DMS 273 treated with DMSO at 0.1 percent for 48 hours (cell line): Measurements from ENCODE around the gene R3HDM4.
A peak's percentile ranks its signal among the peaks of the same experiment; 100 is the strongest.

Experiments used
- DNase-seq: peaks from one replicate; lab custom pipeline; 2025; lab: John Stamatoyannopoulos, UW

Gene R3HDM4

GRCh38 chr19:947090-947706 lies 34.2 kb upstream of the R3HDM4 start:
- no peak for DNase-seq

GRCh38 chr19:945401-946252 lies 32.6 kb upstream of the R3HDM4 start:
- DNase-seq: no peak

- DNase-seq: no peak
Measured at GRCh38 chr19:944663-945241, 31.7 kb upstream of the R3HDM4 start.

- no peak for DNase-seq
Measured at GRCh38 chr19:944171-944567, 31.1 kb upstream of the R3HDM4 start.

DNA sequence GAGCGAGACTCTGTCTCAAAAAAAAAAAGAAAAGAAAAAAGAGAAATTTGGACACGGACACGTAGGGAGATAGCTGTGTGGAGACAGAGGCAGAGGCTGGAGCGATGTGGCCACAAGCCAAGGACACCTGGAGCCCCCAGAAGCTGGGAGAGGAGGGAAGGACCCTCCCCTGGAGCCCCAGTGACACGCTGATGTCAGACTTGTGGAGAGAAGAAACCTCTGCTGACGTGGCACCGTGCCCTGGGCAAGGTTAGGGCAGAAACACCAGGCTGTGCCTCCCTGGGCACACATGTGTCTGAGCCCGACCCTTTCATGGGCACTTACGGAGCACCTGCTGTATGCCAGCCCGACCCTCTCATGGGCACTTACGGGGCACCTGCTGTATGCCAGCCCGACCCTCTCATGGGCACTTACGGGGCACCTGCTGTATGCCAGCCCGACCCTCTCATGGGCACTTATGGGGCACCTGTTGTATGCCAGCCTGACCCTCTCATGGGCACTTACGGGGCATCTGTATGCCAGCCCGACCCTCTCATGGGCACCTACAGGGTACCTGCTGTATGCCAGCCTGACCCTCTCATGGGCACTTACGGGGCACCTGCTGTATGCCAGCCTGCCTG lies 30.6 kb upstream of the R3HDM4 start:
- no peak for DNase-seq

DNA sequence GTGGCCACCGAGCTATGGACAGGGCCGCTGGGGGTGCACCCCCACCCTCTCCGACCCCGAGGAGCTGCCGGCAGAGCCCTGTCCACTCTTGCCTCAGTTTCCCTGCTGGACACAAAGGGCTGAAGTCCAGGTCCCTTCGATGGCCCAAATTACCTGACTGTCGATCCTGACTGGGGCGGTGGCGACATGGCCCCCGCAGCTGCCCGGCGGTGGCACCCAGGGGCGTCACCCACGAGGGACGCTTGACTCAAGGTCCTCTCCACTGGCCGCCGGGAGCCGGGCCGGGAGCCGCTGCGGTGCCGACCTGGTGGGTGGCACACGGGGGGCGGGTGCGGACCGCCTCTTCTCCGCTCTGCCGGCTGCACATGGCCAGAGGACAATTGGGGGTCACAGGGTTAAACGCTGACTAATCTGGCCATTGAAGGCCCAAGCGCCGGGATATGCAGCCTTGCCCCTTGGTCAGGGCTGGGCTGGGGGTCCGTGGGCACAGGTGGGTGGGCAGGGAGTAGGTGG lies 29.2 kb upstream of the R3HDM4 start:
- no peak for DNase-seq

DNA sequence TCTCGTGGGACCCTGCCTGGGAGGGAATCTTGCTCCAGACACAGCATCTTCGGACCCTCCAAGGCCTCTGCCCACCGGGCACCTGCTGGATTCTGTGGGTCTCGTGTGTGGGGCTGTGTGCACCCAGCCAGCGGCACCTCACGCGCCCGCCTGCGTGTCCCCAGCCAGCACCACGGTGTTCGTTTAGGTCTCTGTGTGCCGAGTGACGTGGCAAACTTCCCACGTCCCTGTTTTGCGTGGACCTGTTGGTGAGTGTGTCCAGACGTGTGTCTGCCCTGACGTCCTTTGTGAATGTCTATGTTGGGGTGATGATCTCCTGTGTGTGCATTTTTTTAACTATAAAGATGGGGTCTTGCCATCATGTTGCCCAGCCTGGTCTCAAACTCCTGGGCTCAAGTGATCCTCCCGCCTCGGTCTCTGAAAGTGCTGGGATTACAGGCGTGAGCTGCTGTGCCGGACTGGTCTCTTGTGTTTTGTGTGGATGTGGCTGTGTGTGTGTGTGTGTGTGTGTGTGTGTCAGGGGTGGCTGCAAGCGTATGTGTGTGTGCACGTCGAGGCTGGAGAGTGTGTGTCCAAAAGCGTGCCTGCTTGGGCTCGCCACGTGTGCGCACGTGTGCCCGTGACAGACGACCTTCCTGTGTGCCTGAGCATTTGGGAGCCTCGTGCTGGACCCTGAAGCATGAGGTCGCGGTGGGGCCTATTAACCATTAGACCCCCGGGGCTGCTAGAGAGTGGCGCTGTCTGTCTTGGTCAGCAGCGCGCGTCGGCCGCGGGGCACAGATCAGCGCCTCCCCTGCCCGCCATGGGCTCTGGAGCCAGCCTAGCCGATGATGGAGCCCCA lies 28.5 kb upstream of the R3HDM4 start:
- DNase-seq: no peak

GRCh38 chr19:940591-941291 lies 27.7 kb upstream of the R3HDM4 start:
- DNase-seq: peak; percentile 82

- no peak for DNase-seq
Measured at GRCh38 chr19:939922-940321, 26.9 kb upstream of the R3HDM4 start.

DNA sequence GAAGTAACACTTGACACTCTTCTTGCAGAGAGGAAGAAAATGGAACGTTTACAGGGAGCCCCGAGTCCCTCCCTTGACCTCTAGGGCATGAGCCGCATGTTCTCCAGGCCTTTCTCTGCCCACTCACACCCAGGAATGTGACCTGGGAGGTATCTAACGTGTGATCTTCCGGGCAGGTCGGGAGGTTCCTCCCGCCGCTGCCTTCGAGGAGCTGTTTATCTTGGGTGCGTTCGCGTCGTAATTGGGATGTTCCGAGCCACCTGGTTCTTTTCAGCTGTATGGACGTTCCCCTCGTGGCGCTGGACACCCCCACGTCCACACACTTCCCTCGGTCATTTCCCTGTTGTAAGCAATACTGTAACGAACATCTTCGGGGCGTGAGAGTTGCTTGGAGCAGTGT lies 26.4 kb upstream of the R3HDM4 start:
- no peak for DNase-seq

DNA sequence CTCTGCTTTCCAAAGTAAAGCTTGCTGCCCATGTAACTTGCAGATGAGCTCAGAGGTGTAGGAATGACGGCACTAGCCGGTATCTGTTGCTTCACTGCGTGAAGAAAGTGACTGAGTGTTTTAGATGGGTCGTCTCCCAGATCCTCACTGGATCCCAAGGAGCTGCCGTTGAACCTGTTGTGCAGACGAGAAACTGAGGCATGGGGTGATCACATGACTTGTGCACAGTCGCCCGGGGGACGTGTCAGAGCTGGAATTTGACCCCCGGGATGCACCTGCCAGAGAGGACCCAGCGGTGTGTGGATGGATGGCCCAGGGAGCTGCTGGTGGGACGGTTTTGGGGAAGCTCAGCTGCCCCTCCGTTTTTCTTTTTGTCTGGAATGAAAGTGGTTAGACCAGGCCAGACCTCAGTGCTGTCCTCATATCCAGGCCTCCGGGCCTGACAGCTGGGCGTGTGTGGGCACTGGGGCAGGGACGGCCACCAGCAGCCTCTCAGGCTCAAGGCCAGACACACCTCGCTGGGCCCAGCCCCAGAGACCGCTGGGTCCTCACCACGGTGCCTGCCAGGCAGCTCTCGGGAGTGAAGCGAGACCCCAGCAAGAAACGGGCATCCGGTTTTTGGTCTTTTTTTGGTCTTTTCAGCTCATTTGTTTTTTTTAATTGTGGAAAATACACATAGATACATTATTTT lies 25.4 kb upstream of the R3HDM4 start:
- DNase-seq: no peak

DNA sequence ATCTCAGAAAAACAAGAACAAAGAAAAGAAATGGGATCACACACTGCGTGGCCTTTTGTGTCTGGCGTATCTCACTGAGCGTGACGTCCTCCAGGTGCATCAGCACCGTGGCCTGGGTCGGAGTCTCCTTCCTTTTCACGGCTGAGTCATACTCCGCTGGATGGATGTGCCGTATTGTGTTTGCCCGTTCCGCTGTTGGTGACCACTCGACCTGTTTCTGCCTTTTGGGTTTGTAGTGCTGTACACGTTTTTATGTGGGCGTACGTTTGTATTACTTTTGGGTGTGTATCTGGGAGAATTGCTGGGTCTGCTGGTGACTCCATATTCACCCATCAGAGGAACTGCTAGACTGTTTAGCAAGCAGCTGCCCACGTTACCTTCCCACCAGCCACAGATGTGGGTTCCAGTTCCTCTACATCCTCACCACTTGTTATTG lies 24.3 kb upstream of the R3HDM4 start:
- no peak for DNase-seq

DNA sequence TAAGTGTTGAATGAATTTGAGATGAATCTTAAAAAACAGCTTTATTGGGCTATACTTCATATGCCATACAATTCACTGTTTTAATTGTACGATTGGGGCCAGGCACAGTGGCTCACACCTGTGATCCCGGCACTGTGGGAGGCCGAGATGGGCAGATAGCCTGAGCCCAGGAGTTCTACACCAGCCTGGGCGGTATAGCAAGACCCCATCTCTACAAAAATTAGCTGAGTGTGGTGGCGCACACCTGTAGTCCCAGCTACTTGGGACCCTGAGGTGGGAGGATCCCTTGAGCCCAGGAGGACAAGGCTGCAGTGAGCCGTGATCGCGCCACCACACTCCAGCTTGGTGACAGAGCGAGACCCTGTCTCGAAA lies 23.1 kb upstream of the R3HDM4 start:
- DNase-seq: no peak

- DNase-seq: peak; percentile 87
Measured at GRCh38 chr19:934865-935479, 22.0 kb upstream of the R3HDM4 start.

- DNase-seq: no peak
Measured at GRCh38 chr19:934197-934840, 21.3 kb upstream of the R3HDM4 start.

DNA sequence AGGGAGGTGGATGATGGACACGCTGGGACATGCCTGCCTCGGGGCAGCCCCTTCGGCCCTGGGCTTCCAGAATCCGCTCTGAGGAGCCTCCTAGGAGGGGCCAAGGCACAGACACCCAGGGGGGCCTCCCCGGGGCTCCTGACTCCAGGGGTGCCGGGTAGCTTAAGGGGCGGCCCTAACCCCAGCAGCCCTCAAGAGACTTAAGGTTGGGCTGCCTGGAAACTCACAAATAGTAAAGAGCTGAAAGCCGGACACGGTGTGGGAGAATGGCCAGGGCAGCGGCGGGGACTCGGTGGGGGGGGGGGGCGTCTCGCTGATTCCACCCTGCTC lies 20.5 kb upstream of the R3HDM4 start:
- DNase-seq: no peak

DNA sequence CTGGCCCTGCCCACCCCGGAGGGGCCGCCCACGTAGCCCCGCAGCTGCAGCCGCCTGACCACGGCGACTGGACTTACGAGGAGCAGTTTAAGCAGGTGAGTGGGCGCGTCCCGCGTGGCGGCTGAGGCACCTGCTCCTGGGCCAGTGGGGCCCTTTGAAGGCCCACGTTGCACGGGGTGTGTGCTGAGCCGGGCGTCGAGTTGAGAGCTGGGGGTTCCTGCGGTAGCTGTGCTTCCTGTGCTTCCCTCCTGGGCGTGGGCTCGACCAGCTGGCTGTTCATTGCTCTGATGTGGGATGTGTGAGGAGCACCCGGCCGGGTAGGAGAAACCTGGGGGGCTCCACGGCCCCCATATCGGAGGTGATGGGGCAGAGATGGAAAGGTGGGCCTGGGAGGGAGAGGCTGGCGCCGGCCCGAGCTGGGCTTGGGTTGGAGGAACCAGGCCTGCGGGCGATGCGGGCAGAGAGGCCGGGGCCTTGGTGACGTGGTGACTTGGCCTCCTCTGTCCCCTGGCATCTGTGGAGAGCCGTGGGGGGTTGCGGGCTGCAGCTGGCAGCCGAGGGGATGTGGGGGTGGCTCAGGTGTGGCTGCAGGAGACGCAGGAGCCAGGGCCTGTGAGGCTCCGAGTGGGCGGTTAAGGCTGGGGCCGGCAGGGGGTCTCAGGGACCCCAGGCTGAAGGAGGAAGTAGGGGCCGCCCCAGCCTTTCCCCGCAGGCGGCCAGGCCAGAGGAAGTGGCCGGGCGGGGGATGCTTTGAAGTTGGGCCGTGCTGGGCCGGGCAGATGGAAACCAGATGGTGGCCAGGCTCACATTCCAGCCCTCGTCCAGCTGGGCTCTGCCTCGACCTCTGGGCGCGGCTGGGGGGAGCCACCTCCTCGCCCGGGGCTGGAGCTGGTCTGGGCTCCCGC lies 19.9 kb upstream of the R3HDM4 start:
- DNase-seq: peak; percentile 30

GRCh38 chr19:931860-932647 lies 19.0 kb upstream of the R3HDM4 start:
- DNase-seq: no peak
